Middle frontal gyrus (tissue), 1 donor: Measurements from ENCODE around the gene SLC12A2.
A peak's percentile ranks its signal among the peaks of the same experiment; 100 is the strongest.

Source experiments
- DNase-seq: peaks from one replicate; pipeline ENCODE4 v3.0.0-alpha.2; 2015; ENCODE audit warnings: low spot score; ENCODE audit errors: extremely low spot score

The SLC12A2 gene

GRCh38 chr5:128083033-128083810 lies at the start of gene SLC12A2:
SLC12A2 (plus strand) TSS chr5:128083766; CDS start chr5:128083955, 189 bp downstream.
- DNase-seq = peak; percentile 84

GRCh38 chr5:128035689-128036088 lies 47.9 kb upstream of the SLC12A2 start:
- no peak for DNase-seq

DNA sequence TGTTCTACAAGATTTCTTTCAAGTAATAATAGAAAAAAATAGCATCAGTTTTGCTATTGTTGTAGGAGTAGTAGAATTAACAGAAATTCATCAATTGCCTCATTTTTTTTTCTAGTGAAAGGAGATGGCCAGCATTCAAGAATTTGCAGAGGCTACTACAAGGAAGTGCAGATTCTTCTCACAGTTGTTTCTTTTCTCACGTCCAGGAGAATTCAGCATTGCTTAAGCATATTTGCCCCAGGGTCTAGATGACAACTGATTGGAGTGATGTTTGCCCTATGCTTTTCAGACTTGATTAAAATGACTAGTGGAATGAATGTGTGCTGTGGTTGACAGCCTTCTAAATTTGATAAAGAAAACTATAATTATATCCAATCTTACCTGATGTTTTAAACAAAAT lies 46.6 kb upstream of the SLC12A2 start:
- no peak for DNase-seq

GRCh38 chr5:128038643-128039042 lies 44.9 kb upstream of the SLC12A2 start:
- no peak for DNase-seq

DNA sequence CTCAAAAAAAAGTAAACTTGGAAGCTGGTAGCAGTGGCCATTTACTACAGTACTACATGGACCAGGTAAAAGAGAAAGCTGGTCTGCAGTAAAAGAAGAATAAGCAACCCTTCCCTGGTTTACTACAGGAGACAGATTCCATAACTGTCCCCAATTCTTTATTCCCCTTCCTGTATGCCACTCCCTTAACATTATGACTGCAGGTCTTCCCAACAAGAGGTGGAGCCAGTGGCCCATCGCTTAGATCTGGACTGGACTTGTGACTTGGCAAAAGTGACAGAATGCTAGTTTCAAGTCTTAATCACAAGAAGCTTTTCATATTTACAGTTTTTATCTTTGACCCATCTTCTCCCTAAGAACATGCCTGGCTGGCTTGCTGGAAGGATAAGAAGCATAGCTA lies 42.6 kb upstream of the SLC12A2 start:
- no peak for DNase-seq

DNA sequence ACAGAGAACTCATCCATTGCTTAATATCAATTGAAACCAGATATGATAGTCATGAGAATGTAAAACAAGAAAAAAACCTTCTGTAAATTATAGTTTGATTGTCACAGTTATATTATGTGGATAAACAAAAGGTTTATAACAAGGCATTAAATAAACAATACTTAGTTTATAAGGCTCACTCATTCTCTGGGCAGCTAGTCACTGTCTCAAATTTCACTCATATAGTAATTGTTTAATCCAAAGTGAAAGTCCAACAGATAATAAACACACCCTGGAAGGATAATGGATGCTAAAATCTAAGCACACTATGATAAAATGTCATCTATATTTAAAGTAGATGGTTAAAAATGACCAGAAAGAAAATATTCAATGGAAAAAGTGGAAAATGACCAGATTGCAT lies 30.8 kb upstream of the SLC12A2 start:
- DNase-seq = no peak

- no peak for DNase-seq
Observed at GRCh38 chr5:128053291-128053954, 30.1 kb upstream of the SLC12A2 start.

DNA sequence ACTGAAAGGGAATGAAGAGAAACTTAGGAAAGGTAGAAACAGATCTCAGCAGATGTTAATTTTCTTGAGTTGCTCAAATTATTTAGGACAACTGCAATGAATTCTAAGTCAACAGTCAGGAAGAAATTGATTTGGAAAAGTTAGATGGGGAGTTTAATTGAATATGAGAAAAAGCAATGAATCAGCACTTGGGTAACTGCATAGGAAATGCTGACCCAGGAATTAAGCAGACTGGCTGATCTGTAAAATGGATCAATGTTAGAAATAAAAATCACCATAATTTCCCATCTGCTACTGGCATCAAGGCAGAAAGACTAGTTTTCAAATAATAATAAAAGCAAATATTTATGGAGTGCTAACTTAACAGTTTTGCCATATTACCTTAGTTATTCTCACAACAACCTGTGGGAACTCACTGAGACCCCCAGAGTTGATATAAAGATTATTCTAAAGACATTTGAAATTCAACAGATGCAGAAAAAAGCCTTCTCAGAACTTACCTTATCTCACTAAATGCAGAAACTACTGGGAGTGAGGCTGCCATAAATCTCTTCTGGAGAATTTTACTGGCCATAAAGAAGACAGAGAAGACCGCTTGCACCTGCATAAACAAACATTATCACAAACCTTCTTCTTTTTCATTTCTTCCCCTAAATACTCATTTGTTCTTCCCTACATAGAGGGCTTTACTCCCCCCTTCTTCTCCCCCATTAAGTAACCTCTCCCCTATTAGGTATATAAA lies 22.8 kb upstream of the SLC12A2 start:
- no peak for DNase-seq

DNA sequence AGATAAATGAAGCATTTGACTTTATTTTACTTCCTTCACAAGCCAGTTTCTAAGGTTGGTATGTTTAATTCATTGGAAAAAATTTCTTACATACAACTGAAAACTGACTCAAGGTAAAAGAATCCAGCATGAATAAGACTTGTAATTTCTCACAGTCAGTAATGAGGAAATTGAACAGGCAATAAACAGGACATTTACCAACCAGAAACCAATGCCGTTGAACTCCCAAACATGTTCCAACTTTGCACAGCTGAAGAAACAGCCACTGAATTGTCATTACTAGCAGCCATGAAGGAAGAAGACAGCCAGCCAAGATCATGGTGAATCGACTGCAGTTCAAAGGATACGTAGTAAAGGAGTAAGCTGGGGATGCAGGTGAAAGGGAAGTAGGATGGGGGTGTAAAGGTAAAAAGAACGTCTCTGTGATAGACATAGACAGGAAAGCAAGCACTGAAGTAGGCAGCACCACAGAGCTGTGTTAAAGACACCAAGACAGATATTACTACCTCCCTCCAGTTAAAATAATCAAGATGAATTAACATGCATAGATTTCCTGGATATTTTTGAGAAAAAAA lies 21.3 kb upstream of the SLC12A2 start:
- no peak for DNase-seq

DNA sequence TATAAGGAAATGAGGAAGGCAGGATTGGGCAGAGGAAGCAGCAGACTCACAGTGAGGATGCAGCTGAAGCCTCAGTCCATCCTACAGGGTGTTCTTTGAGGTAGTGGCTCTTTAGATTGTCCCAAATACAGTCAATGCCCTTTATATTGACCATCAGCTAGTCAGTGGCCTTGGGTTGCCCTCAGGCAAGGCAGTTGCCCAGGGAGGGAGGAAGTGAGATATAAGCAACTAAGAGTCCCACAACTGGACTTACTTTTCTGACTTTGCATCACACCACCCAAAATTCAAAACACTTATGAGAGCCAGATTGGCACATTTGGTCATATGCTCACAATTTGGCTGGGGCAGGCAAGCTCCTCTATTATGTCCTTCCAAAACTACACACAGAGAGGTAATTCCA lies 9.4 kb upstream of the SLC12A2 start:
- no peak for DNase-seq

GRCh38 chr5:128074953-128075352 lies 8.6 kb upstream of the SLC12A2 start:
- no peak for DNase-seq

DNA sequence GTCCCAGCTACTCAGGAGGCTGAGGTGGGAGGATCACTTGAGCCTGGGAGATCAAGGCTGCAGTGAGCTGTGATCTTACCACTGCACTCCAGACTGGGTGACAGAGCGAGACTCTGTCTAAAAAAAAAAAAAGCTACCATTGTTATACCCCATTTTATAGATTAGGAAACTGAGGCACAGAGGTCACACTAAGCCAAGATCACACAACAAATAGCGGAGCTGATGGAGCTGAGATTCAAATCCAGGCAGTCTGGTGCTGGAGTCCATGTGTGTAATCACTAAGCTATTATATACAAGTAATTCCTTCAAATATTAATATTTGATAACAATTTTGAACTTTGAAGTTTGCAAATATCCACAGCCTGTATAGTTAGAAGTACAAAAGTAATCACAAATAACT lies 6.0 kb upstream of the SLC12A2 start:
- no peak for DNase-seq

- no peak for DNase-seq
Observed at GRCh38 chr5:128081111-128081851, 2.3 kb upstream of the SLC12A2 start.

DNA sequence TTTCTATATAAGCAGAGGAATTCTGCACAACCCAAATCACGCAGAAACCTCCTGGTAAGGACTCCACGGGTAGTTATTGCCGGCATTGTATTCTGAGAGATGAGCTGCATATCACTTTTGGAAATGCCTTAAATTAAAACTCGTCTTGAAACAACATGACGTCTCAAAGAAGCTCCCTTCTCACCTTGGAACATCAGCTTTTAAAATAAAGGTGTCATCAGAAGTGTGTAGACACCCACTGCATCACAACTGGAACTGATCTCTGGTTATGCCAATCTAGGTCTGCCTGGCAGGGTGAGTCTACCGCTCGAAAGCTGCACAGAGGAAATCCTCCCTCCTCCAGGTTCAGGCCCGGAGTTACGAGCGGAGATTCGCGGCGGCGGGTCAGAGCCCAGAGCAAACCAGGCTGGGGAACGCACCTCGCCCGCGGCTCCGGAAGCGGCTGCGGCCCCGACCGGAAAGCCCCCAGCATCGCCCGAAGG lies 974 bp upstream of the SLC12A2 start:
- no peak for DNase-seq

DNA sequence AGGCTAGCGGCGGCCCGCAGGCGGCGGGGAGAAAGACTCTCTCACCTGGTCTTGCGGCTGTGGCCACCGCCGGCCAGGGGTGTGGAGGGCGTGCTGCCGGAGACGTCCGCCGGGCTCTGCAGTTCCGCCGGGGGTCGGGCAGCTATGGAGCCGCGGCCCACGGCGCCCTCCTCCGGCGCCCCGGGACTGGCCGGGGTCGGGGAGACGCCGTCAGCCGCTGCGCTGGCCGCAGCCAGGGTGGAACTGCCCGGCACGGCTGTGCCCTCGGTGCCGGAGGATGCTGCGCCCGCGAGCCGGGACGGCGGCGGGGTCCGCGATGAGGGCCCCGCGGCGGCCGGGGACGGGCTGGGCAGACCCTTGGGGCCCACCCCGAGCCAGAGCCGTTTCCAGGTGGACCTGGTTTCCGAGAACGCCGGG lies 253 bp downstream of the SLC12A2 start:
- no peak for DNase-seq

DNA sequence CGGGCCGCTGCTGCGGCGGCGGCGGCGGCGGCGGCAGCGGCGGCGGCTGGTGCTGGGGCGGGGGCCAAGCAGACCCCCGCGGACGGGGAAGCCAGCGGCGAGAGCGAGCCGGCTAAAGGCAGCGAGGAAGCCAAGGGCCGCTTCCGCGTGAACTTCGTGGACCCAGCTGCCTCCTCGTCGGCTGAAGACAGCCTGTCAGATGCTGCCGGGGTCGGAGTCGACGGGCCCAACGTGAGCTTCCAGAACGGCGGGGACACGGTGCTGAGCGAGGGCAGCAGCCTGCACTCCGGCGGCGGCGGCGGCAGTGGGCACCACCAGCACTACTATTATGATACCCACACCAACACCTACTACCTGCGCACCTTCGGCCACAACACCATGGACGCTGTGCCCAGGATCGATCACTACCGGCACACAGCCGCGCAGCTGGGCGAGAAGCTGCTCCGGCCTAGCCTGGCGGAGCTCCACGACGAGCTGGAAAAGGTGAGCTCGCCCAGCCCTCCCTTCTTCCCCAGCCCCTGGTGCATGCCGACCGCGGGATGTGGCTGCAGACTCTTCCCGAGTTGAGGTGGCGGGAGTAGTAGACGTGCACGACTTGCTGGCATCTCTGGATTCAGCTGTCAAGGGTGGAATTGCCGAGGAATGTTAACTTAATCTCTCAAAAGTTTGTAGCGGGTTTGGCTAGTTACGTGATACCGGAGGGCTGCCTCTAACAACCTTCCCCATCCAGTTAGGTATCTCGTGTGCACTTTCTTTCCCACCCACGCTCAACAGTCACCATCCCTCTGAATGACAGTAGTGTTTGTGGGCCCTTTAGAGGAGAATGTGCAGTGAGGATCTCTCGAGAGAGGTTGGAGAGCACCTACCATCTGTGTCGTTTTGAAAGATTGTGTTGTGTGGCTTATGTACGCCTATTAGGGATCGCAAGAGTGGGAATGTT lies 932 bp downstream of the SLC12A2 start:
- no peak for DNase-seq

DNA sequence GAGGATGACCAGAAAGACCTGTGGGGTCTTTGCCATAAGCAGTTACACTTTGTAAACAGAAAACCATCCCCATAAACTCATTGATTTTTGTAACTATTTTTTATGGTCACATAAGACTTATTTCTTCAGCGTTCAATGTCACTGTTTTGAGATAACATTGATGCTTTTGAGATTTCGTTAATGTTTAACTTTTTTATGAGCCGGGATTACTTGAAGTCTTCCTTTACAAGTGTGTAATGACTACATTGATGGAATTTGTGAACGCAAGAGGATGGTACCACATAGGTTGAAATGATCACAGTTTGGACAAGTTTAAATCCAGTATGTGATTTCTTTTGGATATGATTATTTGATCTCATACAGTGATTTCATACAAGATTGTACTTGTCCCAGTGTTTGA lies 1.8 kb downstream of the SLC12A2 start:
- no peak for DNase-seq

- no peak for DNase-seq
Observed at GRCh38 chr5:128091579-128091978, 8.0 kb downstream of the SLC12A2 start.

- DNase-seq = no peak
Observed at GRCh38 chr5:128092144-128092543, 8.6 kb downstream of the SLC12A2 start.

DNA sequence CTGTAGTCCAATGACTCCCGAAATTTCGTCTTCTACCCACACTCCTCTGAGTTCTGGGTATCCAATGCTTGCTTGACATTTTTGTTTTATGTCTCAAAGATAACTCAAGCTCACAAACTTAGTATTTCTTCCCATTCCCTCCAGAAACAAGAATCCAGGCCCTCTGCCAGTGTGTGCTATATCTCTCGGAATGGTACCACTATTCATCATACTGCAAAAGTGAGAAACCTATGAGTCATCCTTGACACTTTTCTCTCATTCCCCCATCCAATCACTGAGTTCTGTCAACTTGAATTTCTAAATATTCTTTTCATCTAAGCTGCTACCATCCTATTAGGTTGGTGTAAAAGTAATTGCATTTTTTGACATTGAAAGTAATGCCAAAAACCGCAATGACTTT lies 9.8 kb downstream of the SLC12A2 start:
- peak; percentile 39 for DNase-seq
